ENCODE results near the gene TEX9. TPM values are rescaled to one million over a fixed set of nuclear protein-coding genes. Genes with fewer than 3 reads are reported as not detected.
"Not testable (repeated sequence)": the region's sequence is repeated elsewhere in the genome, so short reads cannot be mapped to it uniquely, and the experiment has no call there.

The TEX9 gene
- total RNA-seq (2021): 8.4 and 8.9 TPM in 2 replicates
- long read RNA-seq, full-length matches to known transcripts: 2 of 23 reads
- long read RNA-seq, partial matches to known transcripts: 10 of 23 reads
- long read RNA-seq, other reads (novel, unspliced or antisense): 11 of 23 reads

DNA sequence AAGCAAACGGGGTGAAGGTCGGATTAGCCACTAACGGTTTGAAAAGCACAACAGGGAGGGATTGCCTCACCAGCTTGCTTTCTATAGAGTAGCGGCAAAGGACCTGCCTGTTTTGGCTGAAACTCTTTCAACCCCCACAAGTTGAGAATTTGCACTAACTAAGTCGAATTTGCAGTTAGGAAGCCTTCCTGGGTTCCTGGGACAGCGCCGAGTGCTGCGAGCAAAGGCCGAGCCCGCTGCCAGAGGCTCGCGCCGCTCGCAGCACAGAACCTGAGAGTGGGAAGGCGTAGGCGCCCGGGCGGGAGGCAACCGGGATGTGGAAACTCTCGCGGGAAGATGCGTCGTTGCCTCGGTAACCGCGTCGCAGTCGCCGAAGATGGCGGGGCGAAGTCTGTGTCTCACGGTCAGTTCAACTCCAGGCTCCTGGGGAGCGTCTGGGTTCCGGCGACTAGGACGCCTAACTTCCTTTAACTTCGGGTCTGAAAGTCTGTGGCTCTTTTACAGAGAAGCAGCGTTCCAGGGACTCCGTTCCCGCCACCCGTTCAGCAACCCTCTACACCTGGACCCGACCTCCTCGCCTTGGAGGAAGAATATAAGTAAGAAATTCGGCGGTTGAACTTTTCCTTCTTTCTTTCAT, at the start of gene TEX9:
Gene TEX9, plus strand, starts transcription at position 352 of the 637 bp plus-strand sequence. Its CDS starts 25 bp downstream, at position 377.
- Histone ChIP-seq H3K23ac (ENCODE audit: insufficient read length, low read depth, low read length) (no peak within 1 kb of the TSS), H2BK5ac (ENCODE audit: insufficient read length, low read length) (no peak within 1 kb of the TSS)

DNA sequence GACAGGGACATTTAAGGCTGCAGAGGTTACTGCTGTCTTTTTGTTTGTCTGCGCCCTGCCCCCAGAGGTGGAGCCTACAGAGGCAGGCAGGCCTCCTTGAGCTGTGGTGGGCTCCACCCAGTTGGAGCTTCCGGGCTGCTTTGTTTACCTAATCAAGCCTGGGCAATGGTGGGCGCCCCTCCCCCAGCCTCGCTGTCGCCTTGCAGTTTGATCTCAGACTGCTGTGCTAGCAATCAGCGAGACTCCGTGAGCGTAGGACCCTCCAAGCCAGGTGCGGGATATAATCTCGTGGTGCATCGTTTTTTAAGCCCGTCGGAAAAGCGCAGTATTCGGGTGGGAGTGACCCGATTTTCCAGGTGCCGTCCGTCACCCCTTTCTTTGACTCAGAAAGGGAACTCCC, 48.7 kb upstream of the TEX9 start:
- H2BK12ac ChIP-seq (ENCODE audit: insufficient read length, low read depth, low read length); H3K79me1 ChIP-seq (ENCODE audit: insufficient read depth, low read depth, low read length, poor library complexity, severe bottlenecking); H3K23ac ChIP-seq (ENCODE audit: insufficient read length, low read depth, low read length); H3K18ac ChIP-seq (ENCODE audit: insufficient read length, low read depth, low read length); H2AK5ac ChIP-seq (ENCODE audit: insufficient read length, low read length); H3K4me1 ChIP-seq (ENCODE audit: insufficient read depth, low read length); H3K23me2 ChIP-seq (ENCODE audit: insufficient read length, low read depth, low read length, poor library complexity, severe bottlenecking); H3K27me3 Mint-ChIP-seq (ENCODE audit: low read depth); H2BK5ac ChIP-seq (ENCODE audit: insufficient read length, low read length); H3K27me3 ChIP-seq (ENCODE audit: insufficient read depth, low read length); H3K27ac ChIP-seq (ENCODE audit: insufficient read length, low read depth, low read length); H3K9ac ChIP-seq (ENCODE audit: extremely low read depth, insufficient read length, low read length); H3K27ac Mint-ChIP-seq; H3K4me2 ChIP-seq (ENCODE audit: insufficient read depth, insufficient read length, low read length); H3K14ac ChIP-seq (ENCODE audit: insufficient read depth, low read length); H4K8ac ChIP-seq (replicated peaks; ENCODE audit: insufficient read length, low read depth, low read length); H3K4me1 Mint-ChIP-seq; H3K56ac ChIP-seq (ENCODE audit: insufficient read length, low read depth, low read length); H2BK20ac ChIP-seq (ENCODE audit: low read depth, low read length, poor library complexity, severe bottlenecking); H3K4ac ChIP-seq (ENCODE audit: low read depth, low read length); H3K9me3 ChIP-seq (ENCODE audit: control insufficient read depth, low read depth, low read length); H4K20me1 ChIP-seq (ENCODE audit: control insufficient read depth, insufficient read depth, insufficient read length); H2AFZ ChIP-seq (ENCODE audit: low read length); H2BK120ac ChIP-seq (ENCODE audit: low read depth, low read length, poor library complexity, severe bottlenecking); DNase-seq; H4K5ac ChIP-seq (ENCODE audit: insufficient read length, low read depth, low read length); H3K79me2 ChIP-seq (ENCODE audit: insufficient read depth, low read length); H2BK15ac ChIP-seq (ENCODE audit: low read depth, low read length); H3T11ph ChIP-seq (ENCODE audit: low read length); H4K91ac ChIP-seq (ENCODE audit: insufficient read length, low read depth, low read length): not testable (repeated sequence)
- Mint-ChIP-seq H3K4me3 (peak overlapping the region in 1 of 2 experiments; percentile 34; a peak in 1 of 5 replicates), H3K9me3 (peaks cover 16 to 18% of the 10 kb centered on the region in 2 experiments), H3K36me3 (ENCODE audit: insufficient read depth in 1 of 3, low read depth in 3 of 3) (peaks cover 6 to 19% (median 6%) of the 10 kb centered on the region in 3 experiments; a peak in 5 of 7 replicates)
- WGBS (ENCODE audit: extremely low coverage, insufficient read length, low lambda C conversion rate): no CpG with 5 or more reads among the region's 18 CpGs

More for the DNA sequence above, at the start of gene TEX9:
- Histone ChIP-seq H4K91ac (ENCODE audit: insufficient read length, low read depth, low read length) (no peak within 1 kb of the TSS), H3K4ac (ENCODE audit: low read depth, low read length) (no peak within 1 kb of the TSS), H3K9ac (ENCODE audit: extremely low read depth, insufficient read length, low read length) (peak within 1 kb of the TSS; percentile 80), H4K5ac (ENCODE audit: insufficient read length, low read depth, low read length) (no peak within 1 kb of the TSS), H3K56ac (ENCODE audit: insufficient read length, low read depth, low read length) (no peak within 1 kb of the TSS), H3K4me1 (ENCODE audit: insufficient read depth, low read length) (no peaks in the 10 kb centered on the region; the same call in 1 of the 2 replicates), H3K27ac (ENCODE audit: insufficient read length, low read depth, low read length) (no peak within 1 kb of the TSS), H4K20me1 (ENCODE audit: control insufficient read depth, insufficient read depth, insufficient read length) (no peaks in the 10 kb centered on the region), H3K79me2 (ENCODE audit: insufficient read depth, low read length) (no peaks in the 10 kb centered on the region), H3K27me3 (ENCODE audit: insufficient read depth, low read length) (no peaks in the 10 kb centered on the region), H3K14ac (ENCODE audit: insufficient read depth, low read length) (0 out of 2 replicates have a peak within 1 kb of the TSS, but pooled peaks have one; percentile 33), H3K4me2 (ENCODE audit: insufficient read depth, insufficient read length, low read length) (peak within 1 kb of the TSS; percentile 73), H2AFZ (ENCODE audit: low read length) (peak within 1 kb of the TSS; percentile 94), H4K8ac (replicated peaks; ENCODE audit: insufficient read length, low read depth, low read length) (no peak within 1 kb of the TSS), H3T11ph (ENCODE audit: low read length) (no peak within 1 kb of the TSS), H2BK12ac (ENCODE audit: insufficient read length, low read depth, low read length) (no peak within 1 kb of the TSS), H3K9me3 (ENCODE audit: control insufficient read depth, low read depth, low read length) (no peaks in the 10 kb centered on the region), H3K79me1 (ENCODE audit: insufficient read depth, low read depth, low read length, poor library complexity, severe bottlenecking) (no peaks in the 10 kb centered on the region), H3K18ac (ENCODE audit: insufficient read length, low read depth, low read length) (no peak within 1 kb of the TSS), H2BK20ac (ENCODE audit: low read depth, low read length, poor library complexity, severe bottlenecking) (no peak within 1 kb of the TSS), H2BK15ac (ENCODE audit: low read depth, low read length) (no peak within 1 kb of the TSS), H2BK120ac (ENCODE audit: low read depth, low read length, poor library complexity, severe bottlenecking) (no peak within 1 kb of the TSS), H3K23me2 (ENCODE audit: insufficient read length, low read depth, low read length, poor library complexity, severe bottlenecking) (peaks cover 4% of the 10 kb centered on the region), H2AK5ac (ENCODE audit: insufficient read length, low read length) (no peak within 1 kb of the TSS)
- H3K9me3 Mint-ChIP-seq: peaks cover 7 to 12% of the 10 kb centered on the region in 2 experiments
- peaks cover 0 to 8% (median 2%) of the 10 kb centered on the region in 3 experiments; a peak in 3 of 7 replicates for H3K36me3 Mint-ChIP-seq (ENCODE audit: insufficient read depth in 1 of 3, low read depth in 3 of 3)
- H3K4me3 Mint-ChIP-seq: peak within 1 kb of the TSS; percentile 76 to 93
- H3K27me3 Mint-ChIP-seq (ENCODE audit: low read depth): no peaks in the 10 kb centered on the region
- WGBS (ENCODE audit: extremely low coverage, insufficient read length, low lambda C conversion rate): no CpG with 5 or more reads among the region's 45 CpGs
- TF ChIP-seq, protein P1, sequence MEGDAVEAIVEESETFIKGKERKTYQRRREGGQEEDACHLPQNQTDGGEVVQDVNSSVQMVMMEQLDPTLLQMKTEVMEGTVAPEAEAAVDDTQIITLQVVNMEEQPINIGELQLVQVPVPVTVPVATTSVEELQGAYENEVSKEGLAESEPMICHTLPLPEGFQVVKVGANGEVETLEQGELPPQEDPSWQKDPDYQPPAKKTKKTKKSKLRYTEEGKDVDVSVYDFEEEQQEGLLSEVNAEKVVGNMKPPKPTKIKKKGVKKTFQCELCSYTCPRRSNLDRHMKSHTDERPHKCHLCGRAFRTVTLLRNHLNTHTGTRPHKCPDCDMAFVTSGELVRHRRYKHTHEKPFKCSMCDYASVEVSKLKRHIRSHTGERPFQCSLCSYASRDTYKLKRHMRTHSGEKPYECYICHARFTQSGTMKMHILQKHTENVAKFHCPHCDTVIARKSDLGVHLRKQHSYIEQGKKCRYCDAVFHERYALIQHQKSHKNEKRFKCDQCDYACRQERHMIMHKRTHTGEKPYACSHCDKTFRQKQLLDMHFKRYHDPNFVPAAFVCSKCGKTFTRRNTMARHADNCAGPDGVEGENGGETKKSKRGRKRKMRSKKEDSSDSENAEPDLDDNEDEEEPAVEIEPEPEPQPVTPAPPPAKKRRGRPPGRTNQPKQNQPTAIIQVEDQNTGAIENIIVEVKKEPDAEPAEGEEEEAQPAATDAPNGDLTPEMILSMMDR (conservative IDR thresholded peaks at IDR 0.05): no peak
- peak; percentile 92 for DNase-seq
- H3K4me1 Mint-ChIP-seq: peaks cover 17 to 18% of the 10 kb centered on the region in 2 experiments
- peak within 1 kb of the TSS; percentile 81 to 87 (median 84); a peak in 5 of 7 replicates for H3K27ac Mint-ChIP-seq
